Right kidney (tissue), 1 donor: ENCODE results near the gene EEIG2.
"Not testable (repeated sequence)": the region's sequence is repeated elsewhere in the genome, so short reads cannot be mapped to it uniquely, and the experiment has no call there.

Source experiments
- DNase-seq: peaks from one replicate; pipeline ENCODE4 v3.0.0-alpha.2; 2016

Gene EEIG2

DNA sequence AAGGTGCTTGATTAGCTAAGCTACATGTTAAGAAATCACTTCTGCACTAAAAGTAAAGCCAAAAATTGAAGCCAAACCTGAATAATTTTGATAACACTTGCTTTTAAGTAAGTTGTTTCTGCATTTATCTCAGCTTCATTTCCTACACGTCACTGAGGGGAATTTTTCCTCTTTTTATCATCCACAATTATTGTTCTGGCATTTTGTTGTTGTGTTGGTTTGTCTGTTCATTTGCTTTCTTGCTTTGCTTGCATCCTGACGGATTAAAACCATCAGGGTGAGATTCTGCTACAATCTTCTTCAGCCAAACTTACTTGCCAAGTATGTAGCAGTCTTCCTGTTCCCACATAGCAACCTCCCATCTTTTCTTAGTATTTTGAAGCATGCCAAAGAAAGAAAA lies 18.0 kb upstream of the EEIG2 start:
- DNase-seq = no peak

DNA sequence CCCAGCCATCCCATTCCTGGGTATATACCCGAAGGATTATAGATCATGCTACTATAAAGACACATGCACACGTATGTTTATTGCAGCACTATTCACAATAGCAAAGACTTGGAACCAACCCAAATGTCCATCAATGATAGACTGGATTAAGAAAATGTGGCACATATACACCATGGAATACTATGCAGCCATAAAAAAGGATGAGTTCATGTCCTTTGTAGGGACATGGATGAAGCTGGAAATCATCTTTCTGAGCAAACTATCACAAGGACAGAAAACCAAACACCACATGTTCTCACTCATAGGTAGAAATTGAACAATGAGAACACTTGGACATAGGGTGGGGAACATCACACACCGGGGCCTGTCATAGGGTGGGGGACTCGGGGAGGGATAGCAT lies 12.4 kb upstream of the EEIG2 start:
- not testable (repeated sequence) for DNase-seq

DNA sequence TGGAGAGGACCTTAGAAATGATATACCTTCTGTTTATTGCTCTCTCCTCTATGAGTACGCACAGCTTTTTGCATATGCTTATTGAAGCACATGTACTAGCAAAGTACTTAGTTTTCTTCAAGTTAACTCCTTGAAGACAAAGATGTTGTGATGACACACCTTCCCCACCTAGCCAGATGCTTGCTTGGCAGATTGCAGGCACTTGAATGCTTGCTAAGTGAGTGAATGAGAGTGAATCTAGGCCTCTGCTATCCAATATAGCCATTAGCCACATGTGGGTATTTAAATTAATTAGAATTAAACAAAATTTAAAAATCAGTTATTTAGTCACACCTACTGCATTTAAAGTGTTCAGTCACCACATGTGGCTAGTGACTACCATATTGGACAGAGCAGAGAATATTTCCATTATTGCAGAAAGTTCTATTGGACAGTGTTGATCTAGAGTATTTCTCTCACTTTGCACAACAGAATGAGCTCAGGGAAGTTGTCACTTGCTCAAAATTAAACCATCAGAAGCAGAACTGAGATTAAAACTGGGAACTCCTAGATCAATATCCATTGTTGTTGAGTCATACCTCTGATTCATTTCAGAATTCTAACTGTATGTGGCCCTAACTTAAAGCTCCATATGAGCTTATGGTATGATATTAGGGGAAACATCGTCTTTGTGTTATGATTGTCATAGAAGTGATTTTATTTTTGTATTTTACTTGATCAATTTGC lies 8.6 kb upstream of the EEIG2 start:
- DNase-seq = no peak

GRCh38 chr1:108553905-108554304 lies 6.0 kb upstream of the EEIG2 start:
- DNase-seq = no peak

- DNase-seq = no peak
Observed at GRCh38 chr1:108554682-108555427, 5.0 kb upstream of the EEIG2 start.

DNA sequence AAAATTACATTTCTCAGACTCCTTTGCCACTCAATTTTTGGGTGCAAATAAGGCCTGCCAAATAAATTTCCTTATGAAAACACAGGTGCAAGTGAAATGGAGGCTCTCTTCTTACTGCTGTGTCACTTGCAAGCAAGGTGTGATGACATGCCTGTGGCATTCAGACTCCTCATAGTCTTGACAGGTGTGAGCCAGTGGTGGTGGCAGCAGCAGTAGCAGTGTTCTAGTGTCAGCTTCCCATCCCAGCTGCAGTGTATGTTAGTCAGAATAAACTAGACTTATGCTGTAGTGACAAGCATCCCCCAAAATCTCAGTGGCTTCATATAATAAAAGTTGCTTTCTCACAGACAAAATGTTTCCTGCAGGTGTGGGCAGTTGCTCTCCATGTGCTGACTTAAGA lies 3.8 kb upstream of the EEIG2 start:
- DNase-seq = no peak

GRCh38 chr1:108556499-108556898 lies 3.4 kb upstream of the EEIG2 start:
- no peak for DNase-seq

GRCh38 chr1:108557296-108557695 lies 2.6 kb upstream of the EEIG2 start:
- no peak for DNase-seq

DNA sequence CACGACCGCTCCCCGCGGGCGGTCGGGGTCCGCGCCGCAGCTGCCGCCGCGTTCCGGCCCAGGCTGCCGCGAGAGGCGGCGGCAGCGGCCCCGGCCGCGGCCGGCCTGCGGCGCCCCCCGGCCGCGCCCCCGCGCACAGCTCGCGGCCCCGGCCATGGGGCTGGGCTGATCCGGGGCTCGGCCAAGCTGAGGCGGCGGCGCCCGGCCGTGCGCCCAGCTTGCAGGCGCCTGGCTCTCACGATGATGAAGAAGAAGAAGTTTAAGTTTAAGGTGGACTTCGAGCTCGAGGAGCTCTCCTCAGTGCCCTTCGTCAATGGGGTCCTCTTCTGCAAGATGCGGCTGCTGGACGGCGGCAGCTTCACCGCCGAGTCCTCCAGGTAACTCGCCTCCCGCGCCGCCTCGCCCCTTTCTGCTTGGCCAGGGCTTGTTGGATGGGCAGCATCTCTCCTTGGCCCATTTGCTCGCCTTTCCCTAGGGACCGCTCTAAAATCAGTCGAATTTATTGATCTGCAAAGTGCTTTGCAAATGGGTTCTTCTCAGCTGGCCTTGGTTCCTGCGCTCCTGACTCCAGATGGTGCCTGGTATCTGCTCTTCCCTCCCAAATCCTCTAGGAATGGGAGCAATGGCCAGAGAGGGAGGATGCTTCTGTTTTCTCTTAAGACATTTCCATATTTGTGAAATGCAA lies 431 bp downstream of the EEIG2 start:
- DNase-seq = peak; percentile 91

DNA sequence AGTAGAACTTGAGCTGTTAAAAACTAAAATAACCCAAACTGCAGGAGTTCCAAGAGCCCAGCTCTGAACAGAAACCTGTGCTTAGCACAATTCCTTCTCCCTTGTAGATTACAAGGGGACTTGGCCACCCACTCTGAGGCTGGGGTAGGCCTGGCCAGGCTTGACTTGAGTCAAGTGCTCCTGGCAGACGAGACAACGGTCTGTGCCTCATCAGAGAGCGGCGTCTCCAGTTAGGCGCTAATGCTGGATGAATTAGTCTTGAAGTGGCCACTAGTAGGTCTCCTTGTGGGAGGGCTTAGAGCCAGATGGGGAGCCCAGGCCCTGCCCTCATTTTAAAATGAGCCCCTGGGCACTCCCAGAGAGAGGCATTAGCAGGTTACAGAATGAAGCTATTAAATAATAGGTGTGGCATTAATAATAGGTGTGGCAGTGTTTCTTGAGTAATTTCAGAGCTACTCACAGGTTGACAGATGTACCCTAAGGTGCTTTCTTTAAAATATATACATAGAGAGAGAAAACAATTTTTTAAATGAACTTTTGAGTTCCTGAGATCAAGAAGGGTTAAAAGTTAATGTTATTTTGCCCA lies 1.1 kb downstream of the EEIG2 start:
- no peak for DNase-seq

GRCh38 chr1:108561689-108562326 lies 1.9 kb downstream of the EEIG2 start:
- DNase-seq = peak; percentile 14

DNA sequence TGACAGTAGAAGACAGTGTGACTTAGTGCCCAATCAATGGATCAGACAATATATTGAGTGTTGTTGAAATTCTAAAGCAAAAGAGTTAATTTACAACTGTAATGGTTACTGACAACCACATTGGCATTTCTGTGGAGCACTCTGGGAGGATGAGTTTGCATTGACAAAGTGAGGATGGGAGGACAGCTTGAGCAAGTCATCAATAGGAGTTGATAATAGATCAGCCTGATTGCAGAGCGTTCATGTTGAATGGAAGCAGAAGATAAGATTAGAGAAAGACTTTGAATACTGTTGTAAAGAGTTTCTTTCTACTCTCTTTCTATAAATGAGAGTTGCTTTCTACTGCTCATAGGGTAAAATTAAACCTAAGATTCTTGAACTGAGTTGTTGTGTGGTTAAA lies 3.9 kb downstream of the EEIG2 start:
- no peak for DNase-seq

- no peak for DNase-seq
Observed at GRCh38 chr1:108565081-108565480, 5.2 kb downstream of the EEIG2 start.

DNA sequence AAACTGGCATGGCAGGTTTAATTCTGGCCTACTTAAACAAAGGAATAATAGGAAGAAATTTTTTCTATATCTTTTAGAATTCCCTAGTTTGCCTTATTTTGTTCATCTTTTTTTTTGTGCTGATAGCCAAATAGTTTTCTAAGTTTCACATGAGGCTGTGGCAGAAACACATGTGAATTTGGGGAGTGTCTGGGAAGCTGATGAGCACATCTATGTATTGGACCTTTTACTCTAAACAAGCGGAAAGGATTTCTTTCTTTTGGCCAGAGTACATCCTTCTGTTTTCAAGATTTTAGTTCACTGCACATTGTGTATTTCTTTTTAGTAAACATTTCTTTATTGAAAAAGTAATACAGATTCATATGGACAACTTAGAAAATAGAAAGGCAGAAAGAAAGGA lies 5.6 kb downstream of the EEIG2 start:
- no peak for DNase-seq

GRCh38 chr1:108568589-108568988 lies 8.7 kb downstream of the EEIG2 start:
- DNase-seq = no peak

- DNase-seq = no peak
Observed at GRCh38 chr1:108569097-108569728, 9.3 kb downstream of the EEIG2 start.

DNA sequence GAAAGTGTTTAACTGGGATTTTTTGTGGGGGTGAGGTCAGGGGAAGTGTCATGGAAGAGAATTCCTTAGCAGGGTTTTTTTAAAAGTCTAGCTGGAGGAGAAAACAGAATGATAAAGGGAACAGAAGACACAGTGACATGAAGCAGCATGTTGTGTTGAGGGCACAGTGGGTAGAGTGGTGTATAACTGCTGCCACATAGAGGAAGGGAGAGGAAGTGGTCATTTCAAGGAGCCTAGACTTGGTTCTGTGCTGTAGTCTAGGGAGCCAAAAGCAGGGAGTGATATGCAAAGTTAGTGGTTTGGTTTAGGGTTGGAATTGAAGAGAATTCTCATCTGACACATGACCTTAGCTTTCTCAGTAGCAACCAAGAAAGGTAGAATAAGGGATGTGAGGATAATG lies 10.2 kb downstream of the EEIG2 start:
- DNase-seq = no peak

DNA sequence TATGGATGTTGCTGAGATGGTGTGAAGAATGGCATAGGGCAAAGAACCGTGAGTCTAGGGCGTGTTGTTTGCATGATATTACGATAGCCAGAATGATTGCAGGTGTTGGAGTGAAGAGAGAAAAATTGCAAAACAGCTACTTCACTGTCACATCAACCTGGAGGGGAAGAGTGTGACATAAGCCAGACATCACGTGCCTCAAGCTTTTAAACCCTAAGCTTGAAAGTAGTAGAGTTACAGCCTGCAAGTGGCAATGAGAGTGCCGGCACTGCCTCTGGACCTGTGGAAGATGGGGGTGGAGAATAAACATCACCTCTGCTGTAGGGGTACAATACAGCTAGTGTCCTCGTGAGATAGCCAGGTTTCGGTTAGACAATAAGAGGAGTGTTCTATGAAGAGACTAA lies 11.1 kb downstream of the EEIG2 start:
- DNase-seq = no peak

DNA sequence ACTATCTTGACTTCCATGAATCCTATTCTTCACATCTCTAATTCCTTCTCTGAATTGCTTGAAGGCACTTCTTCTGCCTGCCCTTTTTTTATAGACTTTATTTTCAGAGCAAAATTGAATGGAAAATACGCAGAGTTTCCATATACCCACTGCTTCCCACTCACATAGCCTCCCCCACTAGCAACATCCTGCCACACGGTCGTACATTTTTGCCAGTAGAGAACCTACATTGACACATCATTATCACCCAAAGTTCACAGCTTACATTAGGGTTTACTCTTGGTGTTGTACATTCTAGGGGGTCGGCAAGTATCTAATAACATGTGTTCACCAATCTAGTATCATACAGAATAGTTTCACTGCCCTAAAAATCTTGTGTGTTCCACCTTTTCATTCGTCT lies 12.3 kb downstream of the EEIG2 start:
- DNase-seq = no peak

- DNase-seq = no peak
Observed at GRCh38 chr1:108573183-108573582, 13.3 kb downstream of the EEIG2 start.

GRCh38 chr1:108574008-108574407 lies 14.1 kb downstream of the EEIG2 start:
- no peak for DNase-seq

- DNase-seq = no peak
Observed at GRCh38 chr1:108575375-108575774, 15.5 kb downstream of the EEIG2 start.
